GM12892 (cell line): ENCODE measurements around the gene PIK3C2G.

Experiments used
- POLR2A ChIP-seq: IDR thresholded peaks from 2 replicates; pipeline ENCODE4 v1.6.1; 2011; ENCODE audit warnings: low read depth, low read length, control low read depth
- TAF1 ChIP-seq: IDR thresholded peaks from 2 replicates; pipeline ENCODE4 v1.6.1; 2011; ENCODE audit warnings: low read depth, mild to moderate bottlenecking, control low read depth, low read length, borderline replicate concordance

GRCh38 chr12:18343708-18344107 is 82.4 kb downstream of the PIK3C2G start:
- TF ChIP-seq POLR2A (no peak), TAF1 (no peak)
